HG02885 (cell line): Measurements from ENCODE around the gene FAM168B.
"Not testable (repeated sequence)": the region's sequence is repeated elsewhere in the genome, so short reads cannot be mapped to it uniquely, and the experiment has no call there.

Source experiments
- ATAC-seq: cut with Tn5 transposase; IDR thresholded peaks from one replicate; pipeline ENCODE4 v1.9.1; 2021; ENCODE audit warnings: mild to moderate bottlenecking; ENCODE audit not compliant: unreplicated experiment, poor library complexity

FAM168B gene

GRCh38 chr2:131093006-131093695 lies at the start of gene FAM168B:
Gene FAM168B, minus strand, starts transcription at chr2:131093460. Its CDS starts 10,814 bp downstream, at chr2:131082646.
- ATAC-seq, result peak; percentile 83

GRCh38 chr2:131142849-131143248 lies 49.6 kb upstream of the FAM168B start:
- no peak for ATAC-seq

GRCh38 chr2:131140581-131140980 lies 47.3 kb upstream of the FAM168B start:
- ATAC-seq, result no peak

- ATAC-seq, result no peak
Observed at GRCh38 chr2:131132729-131133128, 39.5 kb upstream of the FAM168B start.

GRCh38 chr2:131130298-131130596 lies 37.0 kb upstream of the FAM168B start:
- ATAC-seq, result no peak

- no peak for ATAC-seq
Observed at GRCh38 chr2:131127981-131128380, 34.7 kb upstream of the FAM168B start.

- ATAC-seq, result no peak
Observed at GRCh38 chr2:131127076-131127475, 33.8 kb upstream of the FAM168B start.

- no peak for ATAC-seq
Observed at GRCh38 chr2:131126436-131126835, 33.2 kb upstream of the FAM168B start.

- no peak for ATAC-seq
Observed at GRCh38 chr2:131125195-131125757, 32.0 kb upstream of the FAM168B start.

- ATAC-seq, result no peak
Observed at GRCh38 chr2:131123192-131123591, 29.9 kb upstream of the FAM168B start.

- no peak for ATAC-seq
Observed at GRCh38 chr2:131122496-131122895, 29.2 kb upstream of the FAM168B start.

- no peak for ATAC-seq
Observed at GRCh38 chr2:131121464-131121863, 28.2 kb upstream of the FAM168B start.

GRCh38 chr2:131120815-131121317 lies 27.6 kb upstream of the FAM168B start:
- ATAC-seq, result no peak

GRCh38 chr2:131115752-131116151 lies 22.5 kb upstream of the FAM168B start:
- no peak for ATAC-seq

- not testable (repeated sequence) for ATAC-seq
Observed at GRCh38 chr2:131114950-131115349, 21.7 kb upstream of the FAM168B start.

GRCh38 chr2:131113566-131114227 lies 20.4 kb upstream of the FAM168B start:
- no peak for ATAC-seq

GRCh38 chr2:131112529-131112928 lies 19.3 kb upstream of the FAM168B start:
- no peak for ATAC-seq

GRCh38 chr2:131105950-131106801 lies 12.9 kb upstream of the FAM168B start:
- ATAC-seq, result peak; percentile 46

- peak; percentile 80 for ATAC-seq
Observed at GRCh38 chr2:131105156-131105949, 12.1 kb upstream of the FAM168B start, which contains the start of gene PLEKHB2. Gene PLEKHB2, plus strand, starts transcription at chr2:131105336. Its CDS starts 15,606 bp downstream, at chr2:131120942.
